Dedifferentiated amniotic fluid mesenchymal stem cell (primary cell): ENCODE measurements around the gene USP9Y.
"Not testable (repeated sequence)": the region's sequence is repeated elsewhere in the genome, so short reads cannot be mapped to it uniquely, and the experiment has no call there.

ENCODE experiments used
- DNase-seq: peaks from one replicate; pipeline ENCODE4 v3.0.0-alpha.2; 2016; ENCODE audit errors: extremely low spot score

USP9Y gene, protein sequence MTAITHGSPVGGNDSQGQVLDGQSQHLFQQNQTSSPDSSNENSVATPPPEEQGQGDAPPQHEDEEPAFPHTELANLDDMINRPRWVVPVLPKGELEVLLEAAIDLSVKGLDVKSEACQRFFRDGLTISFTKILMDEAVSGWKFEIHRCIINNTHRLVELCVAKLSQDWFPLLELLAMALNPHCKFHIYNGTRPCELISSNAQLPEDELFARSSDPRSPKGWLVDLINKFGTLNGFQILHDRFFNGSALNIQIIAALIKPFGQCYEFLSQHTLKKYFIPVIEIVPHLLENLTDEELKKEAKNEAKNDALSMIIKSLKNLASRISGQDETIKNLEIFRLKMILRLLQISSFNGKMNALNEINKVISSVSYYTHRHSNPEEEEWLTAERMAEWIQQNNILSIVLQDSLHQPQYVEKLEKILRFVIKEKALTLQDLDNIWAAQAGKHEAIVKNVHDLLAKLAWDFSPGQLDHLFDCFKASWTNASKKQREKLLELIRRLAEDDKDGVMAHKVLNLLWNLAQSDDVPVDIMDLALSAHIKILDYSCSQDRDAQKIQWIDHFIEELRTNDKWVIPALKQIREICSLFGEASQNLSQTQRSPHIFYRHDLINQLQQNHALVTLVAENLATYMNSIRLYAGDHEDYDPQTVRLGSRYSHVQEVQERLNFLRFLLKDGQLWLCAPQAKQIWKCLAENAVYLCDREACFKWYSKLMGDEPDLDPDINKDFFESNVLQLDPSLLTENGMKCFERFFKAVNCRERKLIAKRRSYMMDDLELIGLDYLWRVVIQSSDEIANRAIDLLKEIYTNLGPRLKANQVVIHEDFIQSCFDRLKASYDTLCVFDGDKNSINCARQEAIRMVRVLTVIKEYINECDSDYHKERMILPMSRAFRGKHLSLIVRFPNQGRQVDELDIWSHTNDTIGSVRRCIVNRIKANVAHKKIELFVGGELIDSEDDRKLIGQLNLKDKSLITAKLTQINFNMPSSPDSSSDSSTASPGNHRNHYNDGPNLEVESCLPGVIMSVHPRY (N-terminal part only)

DNA sequence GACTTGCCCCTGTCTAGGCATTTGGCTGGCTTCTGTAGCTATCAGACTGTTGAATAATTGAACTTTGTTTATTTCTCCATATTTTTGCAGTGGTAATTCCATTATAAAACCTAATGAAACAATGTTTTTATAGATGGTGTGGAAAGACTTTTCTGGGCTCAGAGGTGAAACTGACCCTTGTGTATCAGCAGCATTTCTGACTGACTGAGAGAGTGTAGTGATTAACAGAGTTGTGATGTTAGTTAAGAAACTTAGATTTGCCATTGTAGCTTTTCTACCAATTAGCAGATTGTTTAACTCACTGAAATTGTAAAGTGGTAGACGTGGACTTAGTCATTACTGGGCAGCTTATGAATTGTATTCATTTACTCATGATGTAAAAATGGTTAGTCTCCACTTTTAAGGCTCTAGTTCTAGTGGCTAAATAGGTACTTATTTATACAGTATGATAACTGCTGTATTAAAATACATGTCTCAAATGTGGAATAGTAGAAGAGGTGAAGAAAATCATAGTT is at the start of gene USP9Y:
Gene USP9Y (plus strand): TSS at position 51 of the 515 bp plus-strand sequence. CDS start 8,217 bp downstream, outside the sequence.
- DNase-seq, result no peak

DNA sequence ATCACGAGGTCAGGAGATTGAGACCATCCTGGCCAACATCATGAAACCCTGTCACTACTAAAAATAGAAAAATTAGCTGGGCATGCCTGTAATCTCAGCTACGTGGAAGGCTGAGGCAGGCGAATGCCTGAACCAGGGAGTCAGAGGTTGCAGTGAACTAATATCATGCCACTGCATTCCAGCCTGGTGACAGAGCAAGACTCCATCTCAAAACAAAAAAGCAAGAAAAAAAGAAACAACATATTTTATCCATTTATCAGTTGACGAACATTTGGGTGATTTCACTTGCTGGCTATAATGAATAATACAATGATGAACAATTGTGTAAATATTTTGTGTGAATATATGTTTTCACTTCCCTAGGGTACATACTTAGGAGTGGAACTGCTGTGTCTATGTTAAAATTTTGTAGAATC is 49.4 kb upstream of the USP9Y start:
- DNase-seq, result no peak

DNA sequence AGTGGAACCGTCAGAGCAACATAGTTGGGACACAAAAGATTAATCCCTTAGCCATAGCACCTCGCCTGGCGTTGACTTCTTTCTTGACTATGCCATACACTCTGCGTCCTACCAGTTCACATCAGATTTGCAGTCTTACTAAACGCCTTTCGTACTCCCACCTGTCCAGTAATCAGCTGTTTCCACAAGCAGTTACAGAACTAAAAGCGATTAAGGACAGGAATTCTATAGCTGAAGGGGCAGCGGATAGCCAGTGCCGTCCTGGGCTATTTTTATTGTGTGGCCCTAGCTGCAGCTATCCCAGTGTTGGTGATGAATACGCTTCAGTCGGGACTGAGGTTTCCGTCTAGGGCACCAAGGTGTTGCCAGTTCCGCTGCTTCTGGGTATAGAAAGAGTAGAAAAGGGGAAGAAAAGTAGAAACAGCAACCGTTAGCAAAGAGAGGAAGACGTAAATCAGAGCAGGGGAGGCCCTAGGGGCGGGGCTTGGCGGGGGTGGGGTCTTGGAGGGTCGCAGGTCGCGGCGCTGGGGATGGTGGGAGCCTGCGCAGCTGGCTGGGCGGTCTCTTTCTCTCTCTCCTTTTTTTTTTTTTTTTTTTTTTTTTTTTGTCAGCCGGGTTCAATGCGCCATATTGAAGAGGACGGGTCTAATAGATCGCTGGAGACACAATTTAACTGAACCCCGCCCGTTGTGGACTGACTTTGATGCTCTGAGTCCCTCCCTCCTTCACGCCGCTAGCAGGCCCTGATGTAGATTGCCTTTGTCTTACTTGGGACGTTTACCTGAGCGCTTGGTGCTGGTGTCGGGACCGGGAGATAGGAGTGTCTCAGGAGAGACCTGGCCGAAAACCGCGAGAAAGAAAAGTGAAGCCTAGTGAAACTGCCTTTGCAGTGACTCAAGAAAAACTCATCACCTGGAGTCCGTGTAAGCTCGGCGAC is 39.0 kb upstream of the USP9Y start:
- DNase-seq, result no peak

DNA sequence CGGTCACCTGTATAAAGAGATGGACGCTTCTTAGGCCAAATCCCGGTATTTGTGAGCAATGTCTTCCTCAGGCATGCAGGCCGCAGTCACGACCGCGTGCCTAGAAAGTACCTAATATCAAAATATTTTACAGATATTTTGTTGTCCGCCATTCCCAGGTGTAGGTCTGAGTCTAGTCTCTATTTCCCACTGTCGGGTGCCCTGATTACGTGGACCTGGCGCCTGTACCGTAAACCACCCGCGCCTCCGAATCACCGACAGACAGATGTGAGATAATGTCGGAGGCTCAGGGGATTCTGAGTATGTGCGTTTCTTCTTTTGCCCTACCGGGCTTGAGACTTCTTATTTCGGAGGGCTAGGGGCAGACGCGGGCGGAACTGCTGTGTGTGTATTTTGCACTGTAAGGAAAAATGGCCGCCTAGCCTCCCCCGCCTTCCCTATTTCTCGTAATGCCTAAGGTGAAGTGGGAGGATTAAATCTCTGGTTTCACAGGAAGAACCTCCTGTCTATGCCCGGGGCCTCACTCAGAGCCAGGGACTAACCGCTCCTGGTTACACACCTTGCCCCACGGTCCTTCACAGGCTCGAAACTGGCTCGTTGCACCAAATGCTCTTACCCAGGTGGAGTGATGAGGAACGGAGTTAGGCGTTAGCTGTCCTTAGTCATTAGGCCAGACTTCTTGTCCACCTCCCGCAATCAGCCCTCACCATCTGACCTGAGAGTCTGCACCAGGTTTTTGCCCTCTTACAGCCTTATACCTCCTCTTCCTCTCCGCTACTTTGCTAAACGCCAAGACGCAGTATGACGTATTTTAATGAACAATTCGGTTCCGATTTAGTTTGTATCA is 38.1 kb upstream of the USP9Y start:
- no peak for DNase-seq

DNA sequence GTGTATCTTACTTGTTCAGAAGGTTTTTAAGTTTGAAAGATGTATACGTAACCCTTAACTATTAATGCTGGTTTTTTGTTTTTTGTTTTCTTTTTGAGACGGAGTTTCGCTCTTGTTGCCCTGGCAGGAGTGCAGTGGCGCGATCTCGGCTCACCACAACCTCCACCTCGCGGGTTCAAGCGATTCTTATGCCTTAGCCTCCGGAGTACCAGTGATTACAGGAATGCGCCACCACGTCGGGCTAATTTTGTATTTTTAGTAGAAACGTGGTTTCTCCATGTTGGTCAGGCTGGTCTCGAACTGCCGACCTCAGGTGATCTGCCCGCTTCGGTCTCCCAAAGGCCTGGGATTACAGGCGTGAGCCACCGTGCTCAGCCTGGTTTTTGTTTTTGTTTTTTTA is 37.2 kb upstream of the USP9Y start:
- DNase-seq, result not testable (repeated sequence)

DNA sequence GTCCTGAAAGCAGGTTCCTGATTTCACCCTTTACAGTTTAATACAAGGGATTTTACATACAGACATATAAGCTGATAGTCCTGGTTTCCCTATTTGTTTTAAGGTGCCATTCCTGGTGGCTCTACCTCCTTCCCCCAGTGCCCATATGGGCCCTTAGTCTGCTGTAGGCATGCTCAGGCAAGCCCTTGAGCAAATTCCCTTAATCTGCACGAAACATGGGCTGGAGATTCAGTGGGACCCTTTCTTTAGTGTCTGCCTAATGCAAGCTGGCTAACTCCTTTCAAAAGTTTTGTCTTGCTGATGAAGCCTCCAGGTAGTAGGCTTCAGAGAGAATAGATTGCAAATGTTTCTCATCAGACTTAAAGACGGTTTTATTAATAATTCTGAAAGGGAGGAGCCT is 22.9 kb upstream of the USP9Y start:
- DNase-seq, result no peak

DNA sequence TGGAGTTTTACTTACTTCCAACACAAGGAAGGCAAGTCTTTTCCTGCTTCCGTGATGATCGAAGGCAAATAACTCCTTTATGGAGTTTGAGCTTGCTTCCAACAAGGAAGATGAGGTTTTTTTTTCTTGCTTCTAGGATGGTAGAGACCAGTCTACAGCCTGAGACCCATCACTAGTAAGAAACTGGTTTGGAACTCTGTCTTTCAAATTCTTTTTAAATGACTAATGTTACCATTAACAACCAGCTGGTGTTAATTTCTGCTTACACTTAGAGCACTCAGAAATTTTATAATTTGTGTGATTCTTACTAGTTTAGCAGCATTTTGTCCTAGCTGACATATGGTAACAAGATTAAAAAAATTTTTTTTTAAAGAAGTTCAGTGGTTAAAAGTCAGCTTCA is 19.5 kb upstream of the USP9Y start:
- DNase-seq, result no peak

DNA sequence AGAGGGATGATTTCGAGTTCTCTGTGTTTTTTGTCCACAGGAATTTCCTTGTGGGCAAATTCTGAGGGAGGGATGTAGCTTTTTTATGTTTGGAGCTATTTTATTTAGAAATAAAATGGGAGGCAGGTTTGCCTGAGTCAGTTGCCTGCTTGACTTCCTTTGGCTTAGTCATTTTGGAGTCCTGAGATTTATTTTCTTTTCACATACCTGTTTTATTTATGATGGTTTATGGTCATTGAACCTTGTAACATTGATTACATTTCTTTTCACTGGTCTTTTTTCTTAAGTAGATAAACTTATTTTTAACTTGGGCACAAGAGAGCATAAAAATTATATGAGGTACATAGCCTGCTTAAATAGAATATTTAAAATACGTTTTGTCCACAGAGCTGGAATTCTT is 12.7 kb upstream of the USP9Y start:
- no peak for DNase-seq

DNA sequence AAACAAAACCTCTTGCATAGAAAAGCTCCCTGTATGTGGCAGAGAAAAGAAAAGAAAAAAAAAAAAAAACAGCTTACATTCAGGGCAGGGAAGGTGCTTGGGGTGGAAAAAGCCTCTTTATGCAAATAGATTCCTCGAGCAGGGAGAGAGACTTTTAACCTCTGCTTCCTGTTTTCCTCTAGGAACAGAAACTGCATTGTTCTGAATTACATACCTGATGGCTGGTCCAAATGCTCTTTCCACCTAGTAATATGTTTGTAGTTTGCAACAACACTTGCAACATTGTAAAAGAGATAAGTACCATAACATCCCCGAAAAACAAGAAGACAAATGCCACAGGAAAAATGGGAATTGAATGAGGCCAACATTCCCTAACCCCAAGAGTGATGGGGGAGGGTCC is 944 bp upstream of the USP9Y start:
- DNase-seq, result no peak

DNA sequence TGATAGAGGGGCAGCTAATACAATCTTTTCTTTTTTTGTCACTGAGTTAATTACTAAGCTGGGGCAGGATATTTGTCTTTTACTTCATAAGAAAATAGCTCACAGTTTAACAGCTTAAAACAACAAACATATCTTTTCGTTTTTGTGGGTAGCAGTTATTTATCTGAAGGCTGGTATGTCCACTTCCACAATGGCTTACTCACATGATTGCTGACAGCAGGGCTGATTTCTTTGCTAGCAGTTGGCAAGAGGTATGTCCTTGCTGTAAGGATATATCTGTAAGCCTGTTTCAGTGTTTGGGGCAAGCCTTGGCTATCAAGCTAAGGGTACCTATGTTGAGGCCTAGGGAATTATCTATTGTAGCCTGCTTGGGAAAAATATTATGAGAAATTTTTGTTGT is 1.1 kb downstream of the USP9Y start:
- no peak for DNase-seq

DNA sequence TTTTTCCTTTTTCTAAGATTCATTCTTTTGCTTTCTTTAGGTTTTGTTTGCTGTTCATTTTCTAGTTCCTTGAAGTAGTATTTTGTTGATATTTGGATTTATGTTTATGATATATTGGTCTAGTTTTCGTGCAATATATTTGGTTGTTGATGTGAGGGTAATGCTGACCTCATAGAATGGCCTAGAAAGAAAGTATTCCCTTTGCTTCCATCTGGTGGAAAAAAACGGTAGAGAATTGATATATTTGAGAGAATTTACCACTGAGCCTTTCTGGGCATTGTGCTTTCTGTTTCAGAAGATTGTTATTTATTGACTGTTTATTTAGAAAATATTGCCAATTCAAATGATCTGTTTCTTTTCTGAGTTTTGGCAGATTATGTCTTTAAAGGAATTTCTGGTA is 9.4 kb downstream of the USP9Y start:
- DNase-seq, result no peak

DNA sequence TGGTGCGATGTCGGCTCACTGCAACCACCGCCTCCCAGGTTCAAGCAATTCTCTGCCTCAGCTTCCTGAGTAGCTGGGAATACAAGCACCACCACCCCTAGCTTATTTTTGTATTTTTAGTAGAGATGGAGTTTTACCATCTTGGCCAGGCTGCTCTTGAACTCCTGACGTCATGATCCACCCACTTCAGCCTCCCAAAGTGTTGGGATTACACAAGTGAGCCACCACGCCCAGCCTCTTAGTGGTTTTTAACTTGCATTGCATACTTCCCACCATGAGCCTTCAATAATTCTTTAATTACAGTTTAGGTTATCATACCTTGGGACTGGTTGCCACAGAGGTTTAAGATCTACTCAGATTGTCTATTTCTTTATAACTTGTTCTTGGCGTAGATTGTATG is 14.3 kb downstream of the USP9Y start:
- no peak for DNase-seq

DNA sequence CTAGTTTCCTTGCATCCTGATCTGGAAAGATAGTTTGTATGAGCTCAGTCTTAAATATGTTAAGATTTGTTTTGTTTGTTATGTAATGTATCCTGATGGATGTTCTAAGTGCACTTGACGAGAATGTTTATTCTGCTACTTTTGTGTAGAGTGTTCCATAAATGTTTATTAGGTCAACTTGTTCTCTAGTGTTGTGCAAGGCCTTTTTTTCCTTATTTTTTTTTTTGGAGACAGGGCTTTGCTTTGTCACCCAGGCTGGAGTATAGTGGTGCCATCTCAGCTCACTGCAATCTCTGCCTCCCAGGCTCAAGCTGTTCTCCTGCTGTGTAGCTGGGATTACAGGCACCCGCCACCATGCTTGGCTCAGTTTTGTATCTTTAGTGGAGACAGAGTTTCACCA is 28.7 kb downstream of the USP9Y start:
- no peak for DNase-seq

DNA sequence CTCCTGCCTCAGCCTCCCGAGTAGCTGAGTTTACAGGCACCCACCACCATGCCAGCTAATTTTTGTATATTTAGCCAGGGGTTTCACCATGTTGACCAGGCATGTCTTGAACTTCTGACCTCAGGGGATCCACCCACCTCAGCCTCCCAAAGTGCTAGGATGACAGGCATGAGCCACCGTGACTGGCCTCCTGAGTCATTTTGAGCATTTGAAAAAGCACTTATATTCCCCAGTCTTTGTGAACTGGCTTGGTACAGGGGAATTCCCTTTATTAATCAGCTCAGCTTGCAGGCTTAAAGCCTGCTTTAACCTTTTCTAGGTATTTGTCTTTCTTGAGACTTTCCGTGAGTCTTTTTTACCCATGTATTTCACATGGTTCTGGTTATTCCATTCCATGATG is 32.6 kb downstream of the USP9Y start:
- no peak for DNase-seq

DNA sequence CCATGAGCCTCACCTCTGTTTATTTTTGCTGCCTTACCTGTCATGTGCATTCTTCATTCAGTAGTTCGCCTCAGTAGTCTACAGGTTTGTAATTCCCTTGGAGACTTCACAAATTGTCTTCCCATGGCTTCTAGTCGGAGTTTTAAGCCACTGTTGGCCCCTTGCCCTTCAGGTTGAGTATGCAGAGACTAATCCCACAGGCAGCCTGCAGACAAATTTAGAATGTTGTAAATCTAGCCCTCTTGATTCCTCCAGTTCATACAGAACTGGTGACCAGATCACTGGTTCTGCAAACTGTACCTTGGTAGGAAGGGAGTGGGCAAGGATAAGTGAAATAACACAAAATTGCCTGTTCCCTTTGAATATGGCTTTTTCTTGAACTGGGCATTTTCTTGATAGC is 33.0 kb downstream of the USP9Y start:
- no peak for DNase-seq

DNA sequence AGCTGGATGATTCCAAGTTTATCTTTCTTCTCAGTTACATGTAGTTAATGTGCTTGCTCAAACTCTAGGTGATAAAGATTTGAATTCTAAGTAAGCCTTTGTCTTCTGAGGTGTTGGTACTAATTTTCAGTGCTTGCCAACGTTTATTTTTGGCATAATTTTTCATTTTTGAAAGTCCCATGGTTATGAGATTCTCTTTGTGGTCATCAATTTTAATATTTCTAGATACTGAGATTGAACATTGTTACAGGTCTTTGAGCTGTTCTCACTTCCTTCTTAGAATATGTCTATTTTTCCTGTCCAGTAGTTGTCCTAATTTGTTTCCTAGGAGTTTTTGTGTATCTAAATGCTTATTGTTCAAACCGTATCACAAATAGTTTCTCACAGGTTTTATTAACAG is 40.4 kb downstream of the USP9Y start:
- no peak for DNase-seq

DNA sequence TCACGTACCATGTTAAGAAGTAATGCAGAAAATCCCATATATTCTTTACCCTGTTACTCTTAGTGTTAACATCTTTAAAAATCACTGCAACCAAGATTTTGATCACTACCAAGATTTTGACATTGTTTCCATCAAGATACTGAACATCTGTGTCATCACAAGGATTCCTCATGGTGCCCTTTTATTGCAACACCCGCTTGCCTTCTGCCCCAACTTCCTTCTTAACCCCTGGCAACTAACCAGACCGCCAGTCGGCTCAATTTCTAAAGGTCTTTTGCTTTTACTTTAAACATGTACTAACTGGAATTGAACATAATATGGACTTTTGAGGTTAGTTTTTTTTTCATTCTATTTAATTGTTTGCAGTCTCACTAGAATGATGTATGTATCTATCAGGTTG is 41.7 kb downstream of the USP9Y start:
- DNase-seq, result no peak

DNA sequence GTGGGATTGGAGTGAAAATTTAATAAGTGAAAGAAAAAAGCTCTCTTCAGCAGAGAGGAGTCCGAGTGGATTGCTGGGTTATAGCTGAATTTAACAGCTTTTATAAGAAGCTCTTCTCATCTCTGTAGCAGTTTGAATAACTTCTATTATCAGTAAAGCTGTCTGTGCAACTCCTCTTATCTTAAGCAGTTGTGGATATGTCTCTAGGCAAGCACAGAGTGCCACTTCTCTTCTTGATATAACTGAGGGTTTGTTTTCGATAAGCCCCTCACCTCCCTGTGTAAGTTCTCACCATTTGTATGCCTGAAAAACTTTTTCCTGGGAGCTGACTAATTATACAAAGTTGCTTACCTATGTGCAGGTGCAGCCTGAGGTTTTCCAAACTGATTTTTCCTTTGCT is 43.1 kb downstream of the USP9Y start:
- no peak for DNase-seq

DNA sequence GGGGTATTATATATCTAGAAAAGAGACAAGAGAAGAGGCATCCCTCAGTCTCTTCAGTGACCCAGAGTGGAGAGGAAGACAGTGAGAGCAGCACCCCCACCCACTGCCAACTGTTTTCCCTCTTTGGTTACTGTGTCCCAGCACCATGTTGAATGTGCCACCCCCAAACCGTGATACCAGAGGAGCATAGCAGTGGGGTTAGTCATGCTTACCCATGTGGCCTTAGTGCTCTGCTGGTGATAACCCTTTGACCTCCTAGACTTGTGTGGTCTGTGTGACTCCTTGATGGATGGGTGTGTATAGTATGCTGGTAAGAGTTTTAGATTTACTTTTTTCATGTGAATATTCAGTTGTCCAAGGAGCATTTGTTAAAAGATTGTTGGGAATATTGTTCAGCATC is 48.3 kb downstream of the USP9Y start:
- DNase-seq, result no peak

DNA sequence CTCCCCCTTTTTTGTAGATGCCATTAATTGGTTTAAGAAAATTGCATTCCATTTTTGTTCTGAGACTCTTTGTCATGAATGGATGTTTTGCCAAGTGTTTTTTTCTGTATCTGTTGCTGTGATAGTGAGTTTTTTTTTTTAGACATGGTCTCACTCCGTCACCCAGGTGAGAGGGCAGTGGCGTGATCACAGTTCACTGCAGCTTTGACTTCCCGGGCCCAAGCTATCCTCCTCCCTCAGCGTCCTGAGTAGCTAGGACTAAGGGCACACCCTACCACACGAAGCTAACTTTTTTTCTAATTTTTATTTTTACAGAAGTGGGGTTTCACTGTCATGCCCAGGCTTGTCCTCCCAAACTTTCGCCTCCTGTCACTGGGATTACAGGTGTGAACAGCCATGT is 51.8 kb downstream of the USP9Y start:
- no peak for DNase-seq
